Adipose tissue (tissue), 3 donors: ENCODE data around the gene PPT1. TPM values are rescaled to one million over a fixed set of nuclear protein-coding genes. Genes with fewer than 3 reads are reported as not detected.
"Not testable (repeated sequence)": the region's sequence is repeated elsewhere in the genome, so short reads cannot be mapped to it uniquely, and the experiment has no call there.

Experiments used
- H3K27ac ChIP-seq: one replicate; pipeline ENCODE4 v1.5.1; 2013; ENCODE audit warnings: low read depth, low read length
- WGBS, 3 donors: extraction: QIAGEN DNeasy Blood & Tissue Kit; methylation state at CpG; one replicate each; pipeline ENCODE4 v1.1.7; 2013; 5-methylcytosine and 5-hydroxymethylcytosine counted together
- polyA plus RNA-seq, 3 donors: library from polyadenylated mRNA; stranded (reverse); fragments of 200-250 nt; gene quantifications; one replicate each; pipeline ENCODE4 v1.2.3, GENCODE V29; 2013
- donor health status: healthy with polysubstance abuse.
- donor health status: Bipolar disorder and iron deficiency.
- donor health status: healthy.

The PPT1 gene
- polyA plus RNA-seq, 3 donors: 23.0 to 54.4 (median 47.1) TPM

DNA sequence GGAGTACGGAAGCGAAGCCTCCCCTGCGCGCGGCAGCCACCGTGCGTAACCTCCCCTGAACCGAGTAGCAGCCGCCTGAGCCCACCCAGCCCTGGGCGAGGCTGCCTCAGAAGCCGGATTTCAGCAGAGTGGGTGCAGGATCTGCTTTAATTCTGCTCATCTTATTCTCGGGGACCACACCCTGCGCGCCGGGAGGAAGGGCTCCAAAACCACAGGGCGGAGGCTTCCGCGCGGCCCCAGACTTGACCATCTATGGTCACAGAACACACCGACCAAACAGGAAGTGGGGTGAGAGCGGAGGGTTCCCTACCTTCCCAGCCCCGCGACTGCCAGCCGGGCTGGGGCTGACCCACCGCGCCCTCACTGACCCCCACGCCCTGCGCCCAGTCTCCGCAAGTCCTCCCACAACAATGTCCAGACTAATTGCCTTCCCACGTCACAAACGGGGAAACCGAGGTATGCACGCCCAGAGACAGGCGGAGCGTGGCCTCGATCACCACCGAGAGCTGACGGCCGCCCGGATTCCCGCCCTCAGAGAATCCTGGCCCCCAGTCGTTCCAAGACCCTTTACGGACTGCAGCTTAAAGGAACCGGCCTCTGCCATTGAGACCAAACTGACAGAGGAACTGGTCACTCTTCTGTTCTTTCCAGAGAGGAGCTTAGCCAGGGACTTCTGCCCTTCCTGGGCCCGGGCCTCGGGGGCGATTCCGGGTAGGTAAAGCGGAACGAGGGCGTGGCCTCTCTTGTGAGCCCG is 57.1 kb downstream of the PPT1 start:
- H3K27ac ChIP-seq: peak overlapping the region; percentile 91
- 0% methylated on average over 52 of the region's 52 CpGs for WGBS, 3 donors

DNA sequence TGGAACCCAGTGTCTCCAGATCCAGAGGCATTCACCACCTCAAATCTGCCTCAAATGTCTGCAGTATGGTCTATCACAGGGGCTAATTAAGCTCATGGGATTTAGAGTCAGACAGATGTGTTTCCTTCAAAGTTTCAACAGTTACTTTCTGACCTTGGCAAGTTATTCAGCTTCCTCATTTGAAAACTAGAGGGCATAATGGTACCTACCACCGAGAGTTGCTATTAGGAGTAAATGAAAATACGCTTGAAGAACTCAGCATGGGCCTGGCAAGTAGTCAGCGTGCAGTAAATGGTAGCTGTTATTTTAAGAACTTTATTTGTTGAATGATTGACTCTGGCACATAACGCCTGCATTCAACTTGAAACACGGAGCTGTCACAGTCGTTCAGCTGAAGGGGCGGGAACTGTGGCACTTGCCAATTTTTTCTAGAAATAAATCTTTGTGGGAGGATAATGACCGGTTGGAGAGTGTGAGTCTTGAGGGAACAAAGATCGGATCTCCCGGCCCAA is 57.8 kb downstream of the PPT1 start:
- 0 to 1% (median 1%) methylated on average over 10 of the region's 10 CpGs for WGBS, 3 donors
- H3K27ac ChIP-seq: peak overlapping the region; percentile 91

DNA sequence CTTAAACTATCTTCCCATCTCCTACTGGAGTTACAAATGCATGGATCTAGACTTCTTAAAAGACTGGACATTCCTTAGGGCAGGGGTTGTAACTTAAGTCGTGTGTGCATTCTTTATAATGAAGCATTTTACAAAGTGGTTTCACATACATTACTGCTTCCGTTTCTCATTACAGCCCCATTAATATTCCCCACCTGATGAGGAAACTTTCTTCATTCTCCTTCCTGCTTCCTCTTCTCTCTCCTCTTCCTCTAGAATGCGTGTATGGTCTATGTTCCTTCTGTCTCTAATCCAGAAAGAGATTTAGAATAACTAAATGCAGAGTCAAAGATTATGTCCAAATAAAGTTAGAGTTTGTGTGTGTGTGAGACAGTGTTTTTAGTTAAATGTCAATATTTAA is 58.4 kb downstream of the PPT1 start:
- WGBS, 3 donors: 31 to 69% (median 35%) methylated on average over 3 of the region's 3 CpGs
- no peak overlapping the region for H3K27ac ChIP-seq

DNA sequence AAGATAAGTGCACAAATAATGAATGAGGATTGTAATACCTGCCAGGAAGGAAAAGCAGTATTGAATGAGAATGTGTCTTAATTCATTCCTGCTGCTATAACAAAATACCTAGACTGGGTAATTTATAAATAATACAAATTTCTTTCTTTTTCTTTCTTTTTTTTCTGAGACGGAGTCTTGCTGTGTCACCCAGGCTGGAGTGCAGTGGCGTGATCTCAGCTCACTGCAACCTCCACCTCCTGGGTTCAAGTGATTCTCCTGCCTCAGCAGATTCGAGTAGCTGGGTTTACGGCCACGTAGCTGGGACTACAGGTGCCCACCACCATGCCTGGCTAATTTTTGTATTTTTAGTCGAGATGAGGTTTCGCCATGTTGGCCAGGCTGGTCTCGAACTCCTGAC is 59.8 kb downstream of the PPT1 start:
- H3K27ac ChIP-seq: not testable (repeated sequence)
- WGBS, 3 donors: 84 to 95% (median 91%) methylated on average over 8 of the region's 8 CpGs

DNA sequence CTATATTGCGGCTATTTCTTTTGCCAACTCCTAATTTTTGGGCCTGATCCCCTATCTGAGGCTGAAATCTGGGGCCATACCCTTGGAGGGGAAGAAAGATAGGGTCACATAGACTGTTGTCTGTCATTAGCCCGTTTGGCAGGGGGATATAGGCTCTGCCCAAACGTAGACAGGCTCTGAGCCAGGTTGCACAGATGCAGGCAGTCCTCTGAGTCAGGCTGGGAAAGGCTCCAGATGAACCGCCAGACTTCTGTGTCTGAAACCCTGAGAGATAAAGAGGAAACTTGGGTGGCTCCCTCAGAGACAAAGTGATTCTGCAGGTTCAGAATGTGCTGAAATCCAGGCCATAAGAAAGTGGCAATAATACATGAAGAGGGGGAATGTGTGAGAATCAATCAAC is 60.5 kb downstream of the PPT1 start:
- no peak overlapping the region for H3K27ac ChIP-seq
- WGBS, 3 donors: 12 to 19% (median 18%) methylated on average over 4 of the region's 4 CpGs

DNA sequence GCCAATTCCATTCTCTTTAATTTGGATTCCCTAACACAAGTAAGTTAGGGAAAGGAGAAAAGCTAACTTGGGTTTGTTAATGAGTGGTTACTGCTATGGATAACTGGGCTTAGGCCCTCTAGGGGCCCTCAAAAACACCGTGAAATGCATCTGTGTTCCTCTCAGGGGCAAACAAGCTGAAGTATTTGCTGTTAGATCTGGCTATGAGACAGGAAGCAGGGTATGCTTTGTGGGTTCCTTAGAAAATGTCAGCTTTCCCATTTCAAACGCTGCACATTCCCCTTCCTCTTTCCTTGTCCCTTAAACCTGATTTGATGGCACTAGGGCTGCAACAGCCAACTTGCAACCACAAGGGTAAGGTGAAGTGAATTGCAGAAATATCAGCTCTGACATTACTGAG is 62.2 kb downstream of the PPT1 start:
- WGBS, 3 donors: 45 to 75% (median 49%) methylated on average over 2 of the region's 2 CpGs
- H3K27ac ChIP-seq: no peak overlapping the region

DNA sequence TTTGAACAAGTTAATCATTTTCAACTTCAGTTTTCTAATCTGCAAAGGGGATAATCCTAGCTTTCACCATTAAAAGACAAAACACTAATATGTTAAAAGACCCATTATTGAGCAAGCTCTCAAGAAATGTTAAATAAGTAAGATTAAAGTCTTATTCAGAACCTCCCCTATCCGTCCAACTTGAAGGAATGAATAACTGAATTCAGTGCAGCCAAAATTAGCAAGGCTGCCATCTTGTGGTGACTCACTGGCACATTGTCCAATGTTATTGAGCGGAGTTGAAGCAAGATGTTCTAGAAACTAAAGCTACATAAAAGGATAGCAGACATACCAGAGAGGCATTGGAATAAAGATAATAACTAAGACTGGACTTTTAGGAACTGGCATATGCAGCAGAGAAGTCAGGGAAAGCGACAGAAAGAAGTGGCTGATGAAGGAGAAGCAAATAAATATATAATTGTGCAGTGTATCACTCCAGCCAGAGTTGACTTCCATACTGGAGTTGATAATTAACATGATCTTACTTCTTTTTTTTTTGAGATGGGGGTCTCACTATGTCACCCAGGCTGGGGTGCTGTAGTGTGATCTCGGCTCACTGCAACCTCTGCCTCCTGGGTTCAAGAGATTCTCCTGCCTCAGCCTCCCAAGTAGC is 64.7 kb downstream of the PPT1 start:
- H3K27ac ChIP-seq: no peak overlapping the region
- 46 to 48% (median 48%) methylated on average over 4 of the region's 4 CpGs for WGBS, 3 donors

DNA sequence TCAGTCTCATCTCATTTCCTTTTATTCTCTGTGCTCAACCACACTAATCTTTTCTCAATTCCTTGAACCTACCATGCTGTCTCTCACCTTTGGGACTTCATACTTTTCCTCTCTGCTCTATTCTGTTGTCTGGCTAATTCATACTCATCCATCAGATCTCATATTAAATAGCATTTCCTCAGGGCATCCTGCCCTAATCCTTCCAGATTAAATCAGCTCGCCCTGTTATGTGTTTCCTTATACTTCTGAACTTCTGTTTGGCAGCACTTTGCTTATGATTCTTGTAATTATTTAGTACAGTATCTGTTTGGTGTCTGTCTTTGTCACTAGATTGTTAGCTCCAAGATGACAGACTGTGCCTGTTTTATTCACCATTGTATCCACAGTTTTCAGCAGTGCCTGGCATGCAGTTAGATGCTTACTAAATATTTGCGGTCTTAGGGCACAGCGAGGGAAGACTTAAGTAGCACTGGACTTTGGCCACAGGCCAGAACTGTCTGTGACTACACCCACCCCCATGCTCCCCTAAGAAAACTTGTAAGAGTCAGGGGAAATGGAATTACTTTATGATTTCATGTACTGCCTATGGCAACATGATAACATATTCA is 66.4 kb downstream of the PPT1 start:
- 56 to 61% (median 59%) methylated on average over 3 of the region's 3 CpGs for WGBS, 3 donors
- H3K27ac ChIP-seq: no peak overlapping the region

DNA sequence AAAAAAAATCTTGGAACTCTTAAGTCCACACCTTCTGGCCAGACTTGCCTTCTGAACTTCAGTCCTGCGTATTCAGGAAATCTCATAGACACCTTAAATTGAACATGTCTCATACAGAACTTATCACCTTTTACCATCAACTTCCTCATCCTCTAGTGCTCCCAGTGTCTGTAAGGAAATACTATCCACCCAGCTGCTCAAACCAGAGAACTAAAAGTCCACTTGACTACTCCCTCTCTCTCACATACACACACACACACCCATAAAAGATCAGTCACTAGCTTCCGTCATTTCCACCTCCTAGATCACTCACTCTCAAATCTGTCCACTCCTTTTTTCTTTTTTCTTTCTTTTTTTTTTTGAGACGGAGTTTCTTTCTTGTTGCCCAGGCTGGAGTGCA is 67.4 kb downstream of the PPT1 start:
- H3K27ac ChIP-seq: no peak overlapping the region
- WGBS, 3 donors: 49 to 76% (median 52%) methylated on average over 3 of the region's 3 CpGs

DNA sequence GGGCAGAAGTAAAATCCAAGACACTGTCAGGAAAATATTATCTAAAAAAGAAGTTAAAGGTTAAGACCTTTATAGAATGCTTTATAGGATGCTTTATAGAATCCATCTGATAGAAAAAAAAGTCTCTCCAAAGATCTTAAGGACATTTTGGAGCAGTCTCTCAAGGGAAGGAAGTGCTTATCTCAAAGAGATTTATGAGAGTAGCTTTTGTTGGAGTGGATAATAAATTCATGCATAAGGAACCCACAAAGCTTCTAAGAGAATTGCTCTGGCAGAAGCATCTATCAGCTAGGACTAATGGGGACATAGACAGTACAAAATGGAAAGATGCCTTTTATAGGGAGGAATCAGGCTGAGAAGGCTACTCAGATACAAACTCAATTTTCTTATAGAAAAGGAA is 69.4 kb downstream of the PPT1 start:
- H3K27ac ChIP-seq: no peak overlapping the region

DNA sequence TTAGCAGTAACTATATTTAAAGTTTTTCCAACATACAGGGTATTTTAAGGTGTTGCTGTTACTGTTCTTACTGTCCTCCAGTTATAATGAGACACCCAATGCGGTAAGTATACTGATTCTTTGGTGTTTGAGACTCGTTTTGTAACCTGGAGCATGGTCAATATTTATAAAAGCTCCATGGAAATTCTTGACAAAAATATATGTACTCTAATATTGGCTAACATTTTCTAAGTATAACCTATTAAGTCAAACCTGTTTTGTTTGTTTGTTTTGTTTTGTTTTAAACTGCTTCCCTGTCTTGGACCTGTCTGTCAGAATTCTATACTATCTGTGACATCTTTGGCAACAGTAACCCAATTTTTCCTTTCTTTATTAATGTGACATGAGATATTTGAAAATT is 72.4 kb downstream of the PPT1 start:
- 73 to 82% (median 77%) methylated on average over 2 of the region's 2 CpGs for WGBS, 3 donors
- H3K27ac ChIP-seq: no peak overlapping the region

DNA sequence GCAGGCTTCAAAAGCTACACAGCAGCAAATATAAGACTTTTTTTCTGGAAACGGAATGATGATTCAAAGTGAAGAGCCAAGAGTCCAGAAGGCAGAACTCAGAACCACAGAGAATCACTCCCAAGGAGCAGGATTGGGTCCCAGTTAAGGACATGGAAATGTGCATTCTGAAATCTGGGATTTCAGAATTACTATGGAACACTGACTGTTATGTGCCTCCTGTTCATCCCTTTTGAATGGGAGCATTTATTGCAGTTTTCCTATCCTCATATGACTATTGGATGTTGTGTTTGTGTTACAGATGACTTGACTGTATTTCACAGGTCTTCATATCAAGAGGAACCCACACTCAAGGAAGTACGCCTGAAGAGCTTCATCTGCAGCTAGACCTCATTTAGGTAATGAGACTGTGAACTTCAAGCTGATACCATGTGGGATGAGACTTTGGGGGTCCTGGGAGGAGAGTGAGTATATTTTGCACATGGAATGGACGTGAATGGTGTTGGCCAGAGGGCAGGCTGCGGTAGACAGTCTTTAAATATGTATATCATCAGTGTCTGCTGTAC is 73.6 kb downstream of the PPT1 start:
- H3K27ac ChIP-seq: no peak overlapping the region
- 77 to 96% (median 81%) methylated on average over 4 of the region's 4 CpGs for WGBS, 3 donors

Other genes starting within 250 kb of the PPT1 start
- 10 to 100 TPM in 1 of 3 donors, 1 to 10 TPM in 2; 8.8 to 13.9 (median 9.4) TPM for gene TRIT1, start 213.7 kb downstream of the PPT1 start, polyA plus RNA-seq
- 10 to 100 TPM in 1 of 3 donors, under 1 TPM in 1, not detected in 1; 0.33 to 14.7 TPM for gene MYCL, start 195.3 kb downstream of the PPT1 start, polyA plus RNA-seq
- 10 to 100 TPM in 1 of 3 donors, 1 to 10 TPM in 1, under 1 TPM in 1; 0.35 to 21.0 (median 1.5) TPM for gene MFSD2A, start 142.1 kb downstream of the PPT1 start, polyA plus RNA-seq
- gene CAP1, start 56.5 kb downstream of the PPT1 start, polyA plus RNA-seq: 100 to 1,000 TPM in 2 of 3 donors, 10 to 100 TPM in 1; 55.2 to 196 (median 192) TPM
- 1 to 10 TPM; 2.6 to 5.2 (median 4.0) TPM for gene RLF, start 64.1 kb upstream of the PPT1 start, polyA plus RNA-seq
- not detected for gene TMCO2, start 150.7 kb upstream of the PPT1 start, polyA plus RNA-seq
- gene ZMPSTE24, start 161.0 kb upstream of the PPT1 start, polyA plus RNA-seq: 10 to 100 TPM; 10.3 to 16.2 (median 14.7) TPM
- 1 to 10 TPM in 2 of 3 donors, under 1 TPM in 1; 0.91 to 2.8 (median 1.0) TPM for gene COL9A2, start 220.0 kb upstream of the PPT1 start, polyA plus RNA-seq